Mesenchymal stem cell (in vitro differentiated cells and primary cell): ENCODE results near the gene ACSL3.
A peak's percentile ranks its signal among the peaks of the same experiment; 100 is the strongest.

Experiments
- DNase-seq: peaks from one replicate; pipeline ENCODE4 v3.0.0-alpha.2; 2013
- H2AFZ ChIP-seq: one replicate; pipeline ENCODE4 v1.6.1; 2013; ENCODE audit warnings: low read depth, mild to moderate bottlenecking, control low read depth, inconsistent platforms, low read length, moderate library complexity
- H2AK5ac ChIP-seq: 2 replicates; pipeline ENCODE4 v1.6.1; 2013; ENCODE audit warnings: low read length, moderate library complexity, mild to moderate bottlenecking, inconsistent platforms; ENCODE audit not compliant: severe bottlenecking
- H2BK120ac ChIP-seq: one replicate; pipeline ENCODE4 v1.6.1; 2013; ENCODE audit warnings: low read depth, mild to moderate bottlenecking, inconsistent platforms, low read length, moderate library complexity
- H2BK12ac ChIP-seq, 2 experiments: one replicate each; pipeline ENCODE4 v1.6.1; 2013; ENCODE audit warnings: inconsistent platforms in 2 of 2, low read length in 2 of 2, mild to moderate bottlenecking in 2 of 2, moderate library complexity in 2 of 2, control low read depth in 1 of 2
- H2BK15ac ChIP-seq: one replicate; pipeline ENCODE4 v1.6.1; 2013; ENCODE audit warnings: mild to moderate bottlenecking, low read depth, inconsistent platforms; ENCODE audit not compliant: poor library complexity, severe bottlenecking
- H2BK5ac ChIP-seq: 2 replicates; pipeline ENCODE4 v1.6.1; 2013; ENCODE audit warnings: low read depth, mild to moderate bottlenecking, low read length, control low read depth, inconsistent platforms; ENCODE audit not compliant: poor library complexity, severe bottlenecking
- H3K14ac ChIP-seq, 2 experiments: one replicate each; pipeline ENCODE4 v1.6.1; 2013; ENCODE audit warnings: inconsistent platforms in 2 of 2, low read length in 2 of 2, control low read depth in 1 of 2, mild to moderate bottlenecking in 1 of 2, moderate library complexity in 1 of 2
- H3K18ac ChIP-seq, 2 experiments: one replicate each; pipeline ENCODE4 v1.6.1; 2013; ENCODE audit warnings: inconsistent platforms in 2 of 2, low read length in 2 of 2, control low read depth in 1 of 2, low read depth in 1 of 2, mild to moderate bottlenecking in 1 of 2
- H3K23ac ChIP-seq, 2 experiments: one replicate each; pipeline ENCODE4 v1.6.1; 2013; ENCODE audit warnings: inconsistent platforms in 2 of 2, low read length in 2 of 2, mild to moderate bottlenecking in 2 of 2, moderate library complexity in 2 of 2, control low read depth in 1 of 2
- H3K27ac ChIP-seq: 2 replicates; pipeline ENCODE4 v1.5.1; 2013; ENCODE audit warnings: mild to moderate bottlenecking, moderate library complexity, low read length, control low read depth, inconsistent platforms; ENCODE audit not compliant: poor library complexity, severe bottlenecking
- H3K27me3 ChIP-seq, 2 experiments: 2 replicates each; pipeline versions ENCODE4 v1.6.1 to v1.7.0; 2013; ENCODE audit warnings: low read length in 2 of 2, mild to moderate bottlenecking in 2 of 2, moderate library complexity in 2 of 2, control low read depth in 1 of 2, inconsistent platforms in 1 of 2; ENCODE audit not compliant: control insufficient read depth in 1 of 2, insufficient read depth in 1 of 2
- H3K36me3 ChIP-seq, 2 experiments: 2 replicates each; pipeline versions ENCODE4 v1.6.1 to v1.7.0; 2013; ENCODE audit warnings: low read length in 2 of 2, control low read depth in 1 of 2, inconsistent platforms in 1 of 2, low read depth in 1 of 2, mild to moderate bottlenecking in 1 of 2; ENCODE audit not compliant: insufficient read depth in 2 of 2, control insufficient read depth in 1 of 2
- H3K4ac ChIP-seq, 2 experiments: one replicate each; pipeline ENCODE4 v1.6.1; 2013; ENCODE audit warnings: inconsistent platforms in 2 of 2, low read length in 2 of 2, mild to moderate bottlenecking in 2 of 2, moderate library complexity in 2 of 2, control low read depth in 1 of 2, low read depth in 1 of 2
- H3K4me1 ChIP-seq: 2 replicates; pipeline ENCODE4 v1.6.1; 2013; ENCODE audit warnings: low read depth, low read length, control low read depth; ENCODE audit not compliant: control insufficient read depth, insufficient read depth
- H3K4me2 ChIP-seq: 2 replicates; pipeline ENCODE4 v1.6.1; 2013; ENCODE audit warnings: low read length, mild to moderate bottlenecking, inconsistent platforms; ENCODE audit not compliant: poor library complexity, severe bottlenecking
- H3K4me3 ChIP-seq, 2 experiments: 2 replicates each; pipeline versions ENCODE4 v1.5.1 to v1.7.0; 2013; ENCODE audit warnings: low read length in 2 of 2, mild to moderate bottlenecking in 2 of 2, control low read depth in 1 of 2, low read depth in 1 of 2; ENCODE audit not compliant: insufficient read depth in 1 of 2
- H3K79me1 ChIP-seq: replicated peaks from 2 replicates; pipeline ENCODE4 v1.6.1; 2013; ENCODE audit warnings: mild to moderate bottlenecking, control low read depth, low read length, inconsistent platforms; ENCODE audit not compliant: poor library complexity, severe bottlenecking
- H3K9ac ChIP-seq: 2 replicates; pipeline ENCODE4 v1.7.0; 2013; ENCODE audit warnings: mild to moderate bottlenecking, low read length, moderate library complexity
- H3K9me3 ChIP-seq: 2 replicates; pipeline ENCODE4 v1.7.0; 2013; ENCODE audit warnings: mild to moderate bottlenecking, low read length; ENCODE audit not compliant: control insufficient read depth
- H4K8ac ChIP-seq: one replicate; pipeline ENCODE4 v1.6.1; 2013; ENCODE audit warnings: inconsistent platforms, mild to moderate bottlenecking, low read length, moderate library complexity
- H4K91ac ChIP-seq: one replicate; pipeline ENCODE4 v1.6.1; 2013; ENCODE audit warnings: mild to moderate bottlenecking, low read length, inconsistent platforms
- WGBS: methylation state at CpG from one replicate; pipeline ENCODE4 v1.1.7; 2013; ENCODE audit warnings: mixed read lengths; 5-methylcytosine and 5-hydroxymethylcytosine counted together

Gene ACSL3

GRCh38 chr2:222959358-222959757, 98.5 kb downstream of the ACSL3 start:
- Histone ChIP-seq H3K4ac (no peak overlapping the region), H3K9me3 (no peaks in the 10 kb centered on the region), H4K91ac (no peak overlapping the region), H3K27ac (peak overlapping the region; percentile 55), H3K9ac (no peak overlapping the region), H3K4me2 (peak overlapping the region; percentile 28), H3K14ac (no peak overlapping the region), H3K23ac (no peak overlapping the region), H2BK12ac (no peak overlapping the region), H4K8ac (no peak overlapping the region), H3K18ac (peak overlapping the region in 1 of 2 experiments; percentile 28), H3K27me3 (no peaks in the 10 kb centered on the region), H2BK15ac (no peak overlapping the region), H2AFZ (no peak overlapping the region), H3K79me1 (no peaks in the 10 kb centered on the region), H2BK5ac (no peak overlapping the region), H3K4me1 (peaks cover 6% of the 10 kb centered on the region), H2AK5ac (peak overlapping the region; percentile 34), H2BK120ac (no peak overlapping the region), H3K4me3 (no peak overlapping the region), H3K36me3 (no peaks in the 10 kb centered on the region)
- peak; percentile 79 for DNase-seq
- WGBS, result 6% methylated on average over 4 of the region's 4 CpGs

GRCh38 chr2:222960126-222960525, 99.3 kb downstream of the ACSL3 start:
- H2AFZ ChIP-seq, result no peak overlapping the region
- peaks cover 6% of the 10 kb centered on the region for H3K4me1 ChIP-seq
- no peaks in the 10 kb centered on the region for H3K79me1 ChIP-seq
- H2BK5ac ChIP-seq, result no peak overlapping the region
- no peak overlapping the region for H2BK15ac ChIP-seq
- peak overlapping the region in 1 of 2 experiments; percentile 62 for H3K4ac ChIP-seq
- peak overlapping the region; percentile 34 for H2AK5ac ChIP-seq
- H2BK12ac ChIP-seq, result peak overlapping the region; percentile 28 to 31
- H4K91ac ChIP-seq, result no peak overlapping the region
- no peak overlapping the region for H3K9ac ChIP-seq
- no peak overlapping the region for H2BK120ac ChIP-seq
- no peak overlapping the region for H3K4me2 ChIP-seq
- no peaks in the 10 kb centered on the region for H3K9me3 ChIP-seq
- no peaks in the 10 kb centered on the region for H3K36me3 ChIP-seq
- no peak for DNase-seq
- H4K8ac ChIP-seq, result no peak overlapping the region
- peak overlapping the region in 1 of 2 experiments; percentile 60 for H3K18ac ChIP-seq
- H3K27ac ChIP-seq, result peak overlapping the region; percentile 37
- H3K23ac ChIP-seq, result no peak overlapping the region
- no peak overlapping the region for H3K4me3 ChIP-seq
- H3K27me3 ChIP-seq, result no peaks in the 10 kb centered on the region
- H3K14ac ChIP-seq, result peak overlapping the region in 1 of 2 experiments; percentile 90
- 85% methylated on average over 6 of the region's 6 CpGs for WGBS

- H3K4me3 ChIP-seq, result no peak overlapping the region
Measured at GRCh38 chr2:222963641-222964040, 102.8 kb downstream of the ACSL3 start.

GRCh38 chr2:222964376-222965031, 103.7 kb downstream of the ACSL3 start:
- H3K18ac ChIP-seq, result no peak overlapping the region
- no peak overlapping the region for H4K91ac ChIP-seq
- H3K14ac ChIP-seq, result peak overlapping the region in 1 of 2 experiments; percentile 81
- H3K4me2 ChIP-seq, result no peak overlapping the region
- H3K36me3 ChIP-seq, result peaks cover 0 to 3% of the 10 kb centered on the region in 2 experiments
- H2AK5ac ChIP-seq, result peak overlapping the region; percentile 33
- H2BK12ac ChIP-seq, result no peak overlapping the region
- no peak overlapping the region for H2BK15ac ChIP-seq
- H2AFZ ChIP-seq, result no peak overlapping the region
- no peaks in the 10 kb centered on the region for H3K79me1 ChIP-seq
- H3K27me3 ChIP-seq, result no peaks in the 10 kb centered on the region
- no peak overlapping the region for H3K23ac ChIP-seq
- WGBS, result 86% methylated on average over 10 of the region's 11 CpGs
- H2BK120ac ChIP-seq, result no peak overlapping the region
- H3K9ac ChIP-seq, result no peak overlapping the region
- H3K4me3 ChIP-seq, result no peak overlapping the region
- no peak for DNase-seq
- no peak overlapping the region for H3K27ac ChIP-seq
- no peak overlapping the region for H4K8ac ChIP-seq
- H3K4ac ChIP-seq, result no peak overlapping the region
- H3K9me3 ChIP-seq, result no peaks in the 10 kb centered on the region
- H2BK5ac ChIP-seq, result no peak overlapping the region
- H3K4me1 ChIP-seq, result peaks cover 5% of the 10 kb centered on the region

More at GRCh38 chr2:222963641-222964040, 102.8 kb downstream of the ACSL3 start:
- no peak overlapping the region for H2BK12ac ChIP-seq
- H3K27me3 ChIP-seq, result no peaks in the 10 kb centered on the region
- H3K4me1 ChIP-seq, result peaks cover 6% of the 10 kb centered on the region
- no peak for DNase-seq
- no peak overlapping the region for H3K27ac ChIP-seq
- WGBS, result 92% methylated on average over 7 of the region's 7 CpGs
- no peak overlapping the region for H3K4me2 ChIP-seq
- no peak overlapping the region for H2BK5ac ChIP-seq
- H3K9ac ChIP-seq, result no peak overlapping the region
- H3K36me3 ChIP-seq, result peaks cover 0 to 3% of the 10 kb centered on the region in 2 experiments
- no peak overlapping the region for H2AFZ ChIP-seq
- H3K23ac ChIP-seq, result no peak overlapping the region
- no peak overlapping the region for H3K4ac ChIP-seq
- H2BK15ac ChIP-seq, result no peak overlapping the region
- no peak overlapping the region for H2AK5ac ChIP-seq
- no peak overlapping the region for H3K18ac ChIP-seq
- no peak overlapping the region for H4K8ac ChIP-seq
- H4K91ac ChIP-seq, result no peak overlapping the region
- H3K79me1 ChIP-seq, result no peaks in the 10 kb centered on the region
- no peaks in the 10 kb centered on the region for H3K9me3 ChIP-seq
- no peak overlapping the region for H2BK120ac ChIP-seq
- H3K14ac ChIP-seq, result no peak overlapping the region
